ENCODE data around the gene HOXC9.

DNA sequence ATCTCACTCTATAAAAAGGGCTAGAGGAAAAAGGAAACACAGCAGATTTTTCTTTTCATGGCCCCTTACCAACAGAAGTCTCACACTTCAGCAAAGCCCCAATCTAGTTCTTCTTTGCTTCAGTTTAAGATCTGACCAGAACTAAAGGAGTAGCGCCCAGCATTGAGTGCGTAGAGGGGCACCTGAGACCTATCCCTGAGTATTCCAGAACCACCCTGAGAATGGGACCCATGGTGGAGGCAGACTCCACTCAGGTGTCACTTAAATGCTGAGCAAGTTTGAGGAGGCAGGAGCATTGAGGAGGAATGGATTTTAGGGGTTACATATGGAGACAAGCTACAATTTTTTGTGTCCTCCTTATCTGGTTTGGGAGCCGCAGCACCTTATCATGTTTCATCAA lies 28.8 kb upstream of the HOXC9 start:
- TF ChIP-seq, protein P1, sequence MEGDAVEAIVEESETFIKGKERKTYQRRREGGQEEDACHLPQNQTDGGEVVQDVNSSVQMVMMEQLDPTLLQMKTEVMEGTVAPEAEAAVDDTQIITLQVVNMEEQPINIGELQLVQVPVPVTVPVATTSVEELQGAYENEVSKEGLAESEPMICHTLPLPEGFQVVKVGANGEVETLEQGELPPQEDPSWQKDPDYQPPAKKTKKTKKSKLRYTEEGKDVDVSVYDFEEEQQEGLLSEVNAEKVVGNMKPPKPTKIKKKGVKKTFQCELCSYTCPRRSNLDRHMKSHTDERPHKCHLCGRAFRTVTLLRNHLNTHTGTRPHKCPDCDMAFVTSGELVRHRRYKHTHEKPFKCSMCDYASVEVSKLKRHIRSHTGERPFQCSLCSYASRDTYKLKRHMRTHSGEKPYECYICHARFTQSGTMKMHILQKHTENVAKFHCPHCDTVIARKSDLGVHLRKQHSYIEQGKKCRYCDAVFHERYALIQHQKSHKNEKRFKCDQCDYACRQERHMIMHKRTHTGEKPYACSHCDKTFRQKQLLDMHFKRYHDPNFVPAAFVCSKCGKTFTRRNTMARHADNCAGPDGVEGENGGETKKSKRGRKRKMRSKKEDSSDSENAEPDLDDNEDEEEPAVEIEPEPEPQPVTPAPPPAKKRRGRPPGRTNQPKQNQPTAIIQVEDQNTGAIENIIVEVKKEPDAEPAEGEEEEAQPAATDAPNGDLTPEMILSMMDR (IDR thresholded peaks at IDR 0.05) = no peak
- TF ChIP-seq CEBPB (IDR thresholded peaks at IDR 0.05) (no peak), NFE2L2 (conservative IDR thresholded peaks at IDR 0.05; ENCODE audit: low read length) (no peak), RAD21 (conservative IDR thresholded peaks at IDR 0.05 in 1 of 2, IDR thresholded peaks at IDR 0.05 in 1 of 2) (no peak), POLR2A (IDR thresholded peaks at IDR 0.05; ENCODE audit: low read length) (no peak), MYC (IDR thresholded peaks at IDR 0.05; ENCODE audit: borderline replicate concordance, low read length) (no peak), POLR2AphosphoS2 (conservative IDR thresholded peaks at IDR 0.05; ENCODE audit: low read length) (no peak), MAZ (IDR thresholded peaks at IDR 0.05; ENCODE audit: borderline replicate concordance, low read depth, low read length) (no peak), CHD2 (IDR thresholded peaks at IDR 0.05; ENCODE audit: low read length, partially characterized antibody) (no peak), CBX8 (IDR thresholded peaks at IDR 0.05) (no peak), JUN (IDR thresholded peaks at IDR 0.05) (no peak)
- TF ChIP-seq, protein P2, sequence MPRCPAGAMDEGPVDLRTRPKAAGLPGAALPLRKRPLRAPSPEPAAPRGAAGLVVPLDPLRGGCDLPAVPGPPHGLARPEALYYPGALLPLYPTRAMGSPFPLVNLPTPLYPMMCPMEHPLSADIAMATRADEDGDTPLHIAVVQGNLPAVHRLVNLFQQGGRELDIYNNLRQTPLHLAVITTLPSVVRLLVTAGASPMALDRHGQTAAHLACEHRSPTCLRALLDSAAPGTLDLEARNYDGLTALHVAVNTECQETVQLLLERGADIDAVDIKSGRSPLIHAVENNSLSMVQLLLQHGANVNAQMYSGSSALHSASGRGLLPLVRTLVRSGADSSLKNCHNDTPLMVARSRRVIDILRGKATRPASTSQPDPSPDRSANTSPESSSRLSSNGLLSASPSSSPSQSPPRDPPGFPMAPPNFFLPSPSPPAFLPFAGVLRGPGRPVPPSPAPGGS (IDR thresholded peaks at IDR 0.05) = no peak
- TF ChIP-seq, protein P3, sequence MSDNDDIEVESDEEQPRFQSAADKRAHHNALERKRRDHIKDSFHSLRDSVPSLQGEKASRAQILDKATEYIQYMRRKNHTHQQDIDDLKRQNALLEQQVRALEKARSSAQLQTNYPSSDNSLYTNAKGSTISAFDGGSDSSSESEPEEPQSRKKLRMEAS (IDR thresholded peaks at IDR 0.05) = no peak
- TF ChIP-seq, protein P4, sequence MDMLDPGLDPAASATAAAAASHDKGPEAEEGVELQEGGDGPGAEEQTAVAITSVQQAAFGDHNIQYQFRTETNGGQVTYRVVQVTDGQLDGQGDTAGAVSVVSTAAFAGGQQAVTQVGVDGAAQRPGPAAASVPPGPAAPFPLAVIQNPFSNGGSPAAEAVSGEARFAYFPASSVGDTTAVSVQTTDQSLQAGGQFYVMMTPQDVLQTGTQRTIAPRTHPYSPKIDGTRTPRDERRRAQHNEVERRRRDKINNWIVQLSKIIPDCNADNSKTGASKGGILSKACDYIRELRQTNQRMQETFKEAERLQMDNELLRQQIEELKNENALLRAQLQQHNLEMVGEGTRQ (IDR thresholded peaks at IDR 0.05) = no peak
